Naive B cell (primary cell): ENCODE measurements around the gene CEP164. TPM values are rescaled to one million over a fixed set of nuclear protein-coding genes. Genes with fewer than 3 reads are reported as not detected.
"Not testable (repeated sequence)": the region's sequence is repeated elsewhere in the genome, so short reads cannot be mapped to it uniquely, and the experiment has no call there.

Experiments used
- ATAC-seq, 2 donors: fragments of 150-1000 bp; cut with Tn5 transposase; 2 replicates each; pipeline ENCODE4 v1.10.0; 2021; ENCODE audit warnings: low read depth in 2 of 2, mild to moderate bottlenecking in 2 of 2, moderate library complexity in 2 of 2
- DNase-seq: peaks from one replicate; pipeline ENCODE4 v3.0.0; 2022
- H3K27ac Mint-ChIP-seq, 6 donors: one replicate each; pipeline ENCODE4 v1.8.0; 2020 to 2022; ENCODE audit warnings: mild to moderate bottlenecking in 6 of 6, mixed read lengths in 6 of 6, moderate library complexity in 5 of 6, inconsistent platforms in 2 of 6
- H3K27me3 Mint-ChIP-seq, 3 donors: one replicate each; pipeline ENCODE4 v1.8.0; 2021 to 2022; ENCODE audit warnings: mixed read lengths in 3 of 3, mild to moderate bottlenecking in 1 of 3
- H3K36me3 Mint-ChIP-seq, 2 donors: one replicate each; pipeline ENCODE4 v1.8.0; 2020 to 2022; ENCODE audit warnings: mixed read lengths in 2 of 2, inconsistent platforms in 1 of 2, mild to moderate bottlenecking in 1 of 2
- H3K4me1 Mint-ChIP-seq, 3 donors: one replicate each; pipeline ENCODE4 v1.8.0; 2020 to 2022; ENCODE audit warnings: mixed read lengths in 3 of 3, inconsistent platforms in 1 of 3, mild to moderate bottlenecking in 1 of 3, moderate library complexity in 1 of 3
- H3K4me3 Mint-ChIP-seq, 8 donors: one replicate each; pipeline ENCODE4 v1.8.0; 2020 to 2022; ENCODE audit warnings: mild to moderate bottlenecking in 8 of 8, mixed read lengths in 8 of 8, moderate library complexity in 8 of 8, inconsistent platforms in 2 of 8
- H3K9me3 Mint-ChIP-seq, 7 donors: one replicate each; pipeline ENCODE4 v1.8.0; 2020 to 2022; ENCODE audit warnings: mixed read lengths in 7 of 7, mild to moderate bottlenecking in 5 of 7, inconsistent platforms in 2 of 7, moderate library complexity in 1 of 7
- polyA plus RNA-seq, 6 donors: library from polyadenylated mRNA; unstranded; fragments of 300-500 nt; fragmentation: Illumina TruSeq; gene quantifications; one replicate each; pipeline ENCODE4 v1.2.3, GENCODE V29; 2021; ENCODE audit warnings: low read depth in 6 of 6

Gene CEP164
- polyA plus RNA-seq, 6 donors from 2014 or later, result 4.7 to 24.4 (median 13.6) TPM

DNA sequence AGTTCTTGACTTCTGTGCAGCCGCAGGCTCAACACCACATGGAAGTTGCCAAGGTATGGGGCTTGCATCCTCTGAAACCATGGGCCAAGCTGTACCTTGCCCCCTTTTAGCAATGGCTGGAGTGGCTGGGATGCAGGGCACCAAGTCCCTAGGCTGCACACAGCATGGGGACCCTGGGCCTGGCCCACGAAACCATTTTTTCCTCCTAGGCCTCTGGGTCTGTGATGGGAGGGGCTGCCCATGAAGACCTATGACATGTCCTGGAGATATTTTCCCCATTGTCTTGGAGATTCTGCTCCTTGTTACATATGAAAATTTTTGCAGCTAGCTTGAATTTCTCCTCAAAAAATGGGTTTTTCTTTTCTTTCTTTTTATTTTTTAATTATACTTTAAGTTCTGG, 71.0 kb downstream of the CEP164 start:
- not testable (repeated sequence) for H3K27ac Mint-ChIP-seq, H3K4me3 Mint-ChIP-seq, DNase-seq, ATAC-seq, H3K27me3 Mint-ChIP-seq
- H3K36me3 Mint-ChIP-seq, result peaks cover 36 to 59% of the 10 kb centered on the region in 2 donors
- peaks cover 11 to 19% (median 18%) of the 10 kb centered on the region in 3 donors for H3K4me1 Mint-ChIP-seq
- peaks cover 0 to 24% (median 15%) of the 10 kb centered on the region in 7 donors for H3K9me3 Mint-ChIP-seq

DNA sequence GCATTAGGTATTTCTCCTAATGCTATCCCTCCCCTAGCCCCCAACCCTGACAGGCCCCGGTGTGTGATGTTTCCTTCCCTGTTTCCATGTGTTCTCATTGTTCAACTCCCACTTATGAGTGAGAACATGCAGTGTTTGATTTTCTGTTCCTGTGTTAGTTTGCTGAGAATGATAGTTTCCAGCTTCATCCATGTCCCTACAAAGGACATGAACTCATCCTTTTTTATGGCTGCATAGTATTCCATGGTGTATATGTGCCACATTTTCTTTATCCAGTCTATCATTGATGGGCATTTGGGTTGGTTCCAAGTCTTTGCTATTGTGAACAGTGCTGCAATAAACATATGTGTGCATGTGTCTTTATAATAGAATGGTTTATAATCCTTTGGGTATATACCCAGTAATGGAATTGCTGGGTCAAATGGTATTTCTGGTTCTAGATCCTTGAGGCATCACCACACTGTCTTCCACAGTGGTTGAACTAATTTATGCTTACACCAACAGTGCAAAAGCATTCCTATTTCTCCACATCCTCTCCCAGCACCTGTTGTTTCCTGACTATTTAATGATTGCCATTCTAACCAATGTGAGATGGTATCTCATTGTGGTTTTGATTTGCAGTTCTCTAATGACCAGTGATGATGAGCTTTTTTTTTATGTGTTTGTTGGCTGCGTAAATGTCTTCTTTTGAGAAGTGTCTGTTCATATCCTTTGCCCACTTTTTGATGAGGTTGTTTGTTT, 71.6 kb downstream of the CEP164 start:
- not testable (repeated sequence) for ATAC-seq, H3K27ac Mint-ChIP-seq, H3K27me3 Mint-ChIP-seq, DNase-seq, H3K4me3 Mint-ChIP-seq
- Mint-ChIP-seq H3K36me3 (peaks cover 43 to 66% of the 10 kb centered on the region in 2 donors), H3K4me1 (peaks cover 11 to 19% (median 18%) of the 10 kb centered on the region in 3 donors), H3K9me3 (peaks cover 0 to 24% (median 15%) of the 10 kb centered on the region in 7 donors)

DNA sequence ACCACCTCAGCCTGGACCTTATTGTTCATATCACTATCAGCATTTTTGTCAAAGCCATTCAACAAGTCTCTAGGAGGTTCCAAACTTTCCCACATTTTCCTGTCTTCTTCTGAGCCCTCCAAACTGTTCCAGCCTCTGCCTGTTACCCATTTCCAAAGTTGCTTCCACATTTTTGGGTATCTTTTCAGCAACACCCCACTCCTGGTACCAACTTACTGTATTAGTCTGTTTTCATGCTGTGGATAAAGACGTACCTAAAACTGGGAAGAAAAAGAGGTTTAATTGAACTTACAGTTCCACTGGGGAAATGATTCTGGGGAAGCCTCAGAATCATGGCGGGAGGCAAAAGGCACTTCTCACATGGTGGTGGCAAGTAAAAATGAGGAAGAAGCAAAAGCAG, 78.2 kb downstream of the CEP164 start:
- not testable (repeated sequence) for DNase-seq, H3K4me1 Mint-ChIP-seq, ATAC-seq, H3K27me3 Mint-ChIP-seq, H3K4me3 Mint-ChIP-seq
- Mint-ChIP-seq H3K36me3 (peaks cover 56 to 68% of the 10 kb centered on the region in 2 donors), H3K9me3 (peaks cover 8 to 16% (median 13%) of the 10 kb centered on the region in 7 donors), H3K27ac (peak overlapping the region in 1 of 6 donors; percentile 8)

DNA sequence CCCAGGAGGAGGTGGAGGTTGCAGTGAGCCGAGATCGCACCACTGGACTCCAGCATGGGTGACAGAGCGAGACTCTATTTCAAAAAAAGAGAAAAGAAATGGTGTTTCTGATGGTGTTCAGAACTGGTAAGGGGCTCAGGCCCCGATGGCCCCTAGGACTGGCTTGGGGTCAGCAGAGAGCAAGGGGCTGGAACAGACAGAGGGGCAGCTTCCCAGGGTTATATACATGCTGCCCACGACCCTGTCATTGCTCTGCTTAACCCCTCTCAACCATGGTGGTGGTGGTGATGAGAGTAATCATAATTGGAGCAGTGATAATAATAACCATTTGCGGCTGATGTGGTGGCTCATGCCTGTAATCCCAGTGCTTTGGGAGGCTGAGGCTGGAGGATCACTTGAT, 79.4 kb downstream of the CEP164 start:
- peaks cover 8 to 16% (median 13%) of the 10 kb centered on the region in 7 donors for H3K9me3 Mint-ChIP-seq
- H3K4me1 Mint-ChIP-seq, result no peaks in the 10 kb centered on the region
- DNase-seq (no peak), ATAC-seq (no peak)
- H3K27me3 Mint-ChIP-seq, result no peaks in the 10 kb centered on the region
- no peak overlapping the region for H3K27ac Mint-ChIP-seq
- H3K36me3 Mint-ChIP-seq, result peaks cover 56 to 72% of the 10 kb centered on the region in 2 donors
- H3K4me3 Mint-ChIP-seq, result no peak overlapping the region

DNA sequence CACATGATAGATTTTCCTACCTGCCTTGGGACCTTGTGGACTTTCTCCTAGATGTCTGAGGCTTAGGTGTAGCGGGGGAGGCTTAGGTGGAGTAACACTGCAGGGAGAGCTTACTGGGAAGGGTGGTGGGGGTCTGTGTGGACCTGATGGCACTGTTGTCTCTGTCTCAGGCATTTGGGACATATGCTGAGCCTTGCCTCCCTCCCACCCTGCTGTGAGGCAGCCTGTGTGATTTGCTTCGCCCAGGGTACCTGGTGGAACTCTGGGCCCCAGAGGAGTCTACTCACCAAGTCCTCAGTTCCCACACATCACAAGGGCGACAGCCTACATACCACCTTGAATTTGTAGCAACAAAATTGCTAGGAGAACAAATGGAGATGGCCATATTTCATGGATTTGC, 80.7 kb downstream of the CEP164 start:
- DNase-seq, result no peak
- no peak for ATAC-seq
- H3K27me3 Mint-ChIP-seq, result no peaks in the 10 kb centered on the region
- no peak overlapping the region for H3K4me3 Mint-ChIP-seq
- no peaks in the 10 kb centered on the region for H3K4me1 Mint-ChIP-seq
- H3K36me3 Mint-ChIP-seq, result peaks cover 49 to 66% of the 10 kb centered on the region in 2 donors
- peaks cover 8 to 16% (median 13%) of the 10 kb centered on the region in 7 donors for H3K9me3 Mint-ChIP-seq
- H3K27ac Mint-ChIP-seq, result peak overlapping the region in 1 of 6 donors; percentile 41

DNA sequence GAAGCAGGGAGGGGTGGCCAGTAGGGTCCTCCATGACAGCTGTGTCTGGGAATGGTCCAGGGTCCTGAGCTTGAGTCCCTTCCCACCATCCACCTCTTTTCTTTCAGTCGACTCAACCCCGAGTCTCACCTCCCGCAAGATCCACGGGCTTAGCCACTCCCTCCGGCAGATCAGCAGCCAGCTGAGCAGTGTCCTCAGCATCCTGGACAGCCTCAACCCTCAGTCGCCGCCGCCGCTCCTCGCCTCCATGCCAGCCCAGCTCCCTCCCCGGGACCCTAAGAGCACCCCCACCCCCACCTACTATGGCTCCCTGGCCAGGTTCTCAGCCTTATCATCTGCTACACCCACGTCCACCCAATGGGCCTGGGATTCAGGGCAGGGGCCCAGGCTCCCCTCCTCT, 81.9 kb downstream of the CEP164 start:
- no peaks in the 10 kb centered on the region for H3K4me1 Mint-ChIP-seq
- no peaks in the 10 kb centered on the region for H3K27me3 Mint-ChIP-seq
- peaks cover 42 to 57% of the 10 kb centered on the region in 2 donors for H3K36me3 Mint-ChIP-seq
- no peak for ATAC-seq
- peaks cover 8 to 16% (median 13%) of the 10 kb centered on the region in 7 donors for H3K9me3 Mint-ChIP-seq
- no peak overlapping the region for H3K4me3 Mint-ChIP-seq
- no peak for DNase-seq
- peak overlapping the region in 1 of 6 donors; percentile 15 for H3K27ac Mint-ChIP-seq

DNA sequence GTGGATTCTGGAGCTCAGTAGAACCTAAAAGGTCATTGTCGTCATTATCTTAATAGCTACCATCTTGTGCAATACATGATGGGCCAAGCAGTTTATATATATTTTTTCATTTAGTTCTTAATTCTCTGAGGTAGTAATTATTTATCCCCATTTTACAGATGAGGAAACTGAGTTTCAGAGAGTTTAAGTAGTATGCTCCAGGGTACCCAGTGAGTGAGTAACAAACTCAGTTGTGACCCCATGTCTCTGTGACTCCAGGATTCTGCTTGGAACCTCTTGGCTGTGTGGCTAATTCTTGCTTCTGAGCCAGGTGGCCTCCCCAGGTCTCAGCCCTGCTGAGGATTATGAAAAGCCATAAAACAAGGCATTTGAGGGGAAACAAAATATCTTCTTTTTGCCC, 82.6 kb downstream of the CEP164 start:
- no peaks in the 10 kb centered on the region for H3K4me1 Mint-ChIP-seq
- DNase-seq (no peak), ATAC-seq (no peak)
- peaks cover 36 to 54% of the 10 kb centered on the region in 2 donors for H3K36me3 Mint-ChIP-seq
- H3K27me3 Mint-ChIP-seq, result no peaks in the 10 kb centered on the region
- no peak overlapping the region for H3K4me3 Mint-ChIP-seq
- peaks cover 5 to 14% (median 13%) of the 10 kb centered on the region in 7 donors for H3K9me3 Mint-ChIP-seq
- peak overlapping the region in 1 of 6 donors; percentile 58 for H3K27ac Mint-ChIP-seq

DNA sequence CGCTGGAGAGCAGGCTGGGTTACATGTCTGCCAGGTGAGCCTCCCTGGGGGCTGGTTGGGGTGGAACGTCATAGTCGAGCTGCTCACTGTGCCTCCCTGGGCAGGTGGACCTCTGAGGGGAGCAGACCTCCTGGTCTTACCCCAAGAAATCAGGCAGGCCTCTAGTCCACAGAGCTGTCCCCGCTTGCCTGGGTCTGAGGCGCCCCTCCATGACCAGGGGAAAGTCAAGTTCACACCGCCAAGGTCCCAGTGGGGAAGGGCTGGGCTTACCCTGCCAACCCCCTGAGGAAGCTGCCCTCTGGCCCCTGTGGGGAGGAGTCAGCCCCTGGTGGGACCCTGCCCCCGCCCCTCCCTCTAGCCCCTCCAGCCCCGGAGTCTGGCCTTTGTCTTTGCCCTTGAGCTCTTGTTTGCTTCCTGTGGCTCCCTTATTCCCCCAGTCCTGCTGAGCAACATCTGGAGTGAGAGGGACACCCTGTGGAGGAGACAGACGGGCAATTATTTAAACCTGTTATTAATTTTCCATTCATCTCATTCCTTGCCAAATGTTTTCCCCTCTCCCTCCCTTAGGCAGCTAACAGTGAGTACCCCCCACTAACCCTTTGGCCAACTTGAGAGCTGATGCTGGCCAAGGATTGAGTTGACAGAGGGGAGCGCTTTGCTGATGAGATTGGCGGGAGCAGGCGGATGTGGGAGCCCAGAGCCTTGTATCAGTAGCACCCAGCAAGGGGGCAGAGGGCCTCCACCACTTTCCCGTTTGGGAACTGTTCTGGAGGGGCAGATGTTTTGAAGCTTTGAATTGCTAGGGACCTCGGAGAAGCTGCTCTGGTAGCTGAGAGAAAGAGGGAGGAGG, 83.4 kb downstream of the CEP164 start:
- Mint-ChIP-seq H3K27me3 (no peaks in the 10 kb centered on the region), H3K4me3 (no peak overlapping the region), H3K36me3 (peaks cover 28 to 46% of the 10 kb centered on the region in 2 donors), H3K4me1 (no peaks in the 10 kb centered on the region), H3K27ac (no peak overlapping the region), H3K9me3 (peaks cover under 1 to 5% (median 5%) of the 10 kb centered on the region in 7 donors)
- DNase-seq, result no peak
- ATAC-seq, result no peak

DNA sequence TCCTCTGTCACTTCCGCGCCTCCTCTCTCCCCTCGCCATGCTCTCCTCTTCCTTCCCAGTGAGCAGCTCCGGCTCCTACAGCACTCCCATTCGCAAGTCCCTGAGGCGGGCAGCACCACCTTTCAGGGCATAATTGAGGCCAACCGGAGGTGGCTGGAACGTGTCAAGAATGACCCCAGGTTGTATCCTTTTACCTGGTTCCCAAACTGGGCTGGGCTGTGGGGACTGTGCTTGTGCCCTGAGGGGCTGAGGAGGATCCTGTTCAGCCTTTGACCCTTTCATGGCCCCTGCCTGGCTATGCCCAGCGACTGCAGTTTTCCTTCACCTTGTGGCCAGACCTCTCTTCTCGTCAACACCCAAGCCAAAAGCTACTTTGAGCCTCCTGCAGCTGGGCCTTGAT, 84.1 kb downstream of the CEP164 start:
- Mint-ChIP-seq H3K4me1 (no peaks in the 10 kb centered on the region), H3K9me3 (peaks cover 0 to 3% (median 0%) of the 10 kb centered on the region in 7 donors), H3K36me3 (peaks cover 23 to 43% of the 10 kb centered on the region in 2 donors), H3K27ac (no peak overlapping the region), H3K27me3 (no peaks in the 10 kb centered on the region), H3K4me3 (no peak overlapping the region)
- ATAC-seq, result no peak
- DNase-seq, result no peak

DNA sequence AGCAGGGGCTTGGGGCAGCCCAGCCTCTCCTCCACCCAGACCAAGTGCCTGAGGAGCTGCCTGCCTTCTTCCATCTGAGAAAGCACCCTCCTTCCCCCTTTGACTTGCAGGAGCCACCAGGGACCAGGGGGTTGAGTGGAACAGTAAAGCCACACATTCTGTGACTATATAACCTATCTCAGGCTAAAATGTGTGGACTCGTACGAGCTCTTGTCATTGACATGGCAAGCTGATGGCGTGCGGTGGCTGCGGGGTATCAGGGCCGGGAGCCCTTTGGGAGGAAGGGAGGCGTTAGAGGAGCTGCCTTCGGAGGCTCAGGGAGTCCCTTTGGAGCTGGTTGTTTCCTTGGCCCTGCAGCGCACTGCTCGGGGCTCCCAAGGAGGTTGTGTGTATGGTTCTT, 84.5 kb downstream of the CEP164 start:
- H3K4me1 Mint-ChIP-seq, result no peaks in the 10 kb centered on the region
- DNase-seq, result no peak
- no peaks in the 10 kb centered on the region for H3K27me3 Mint-ChIP-seq
- H3K4me3 Mint-ChIP-seq, result no peak overlapping the region
- H3K27ac Mint-ChIP-seq, result peak overlapping the region in 1 of 6 donors; percentile 33
- ATAC-seq, result no peak
- H3K36me3 Mint-ChIP-seq, result peaks cover 23 to 43% of the 10 kb centered on the region in 2 donors
- peaks cover 0 to 3% (median 0%) of the 10 kb centered on the region in 7 donors for H3K9me3 Mint-ChIP-seq

DNA sequence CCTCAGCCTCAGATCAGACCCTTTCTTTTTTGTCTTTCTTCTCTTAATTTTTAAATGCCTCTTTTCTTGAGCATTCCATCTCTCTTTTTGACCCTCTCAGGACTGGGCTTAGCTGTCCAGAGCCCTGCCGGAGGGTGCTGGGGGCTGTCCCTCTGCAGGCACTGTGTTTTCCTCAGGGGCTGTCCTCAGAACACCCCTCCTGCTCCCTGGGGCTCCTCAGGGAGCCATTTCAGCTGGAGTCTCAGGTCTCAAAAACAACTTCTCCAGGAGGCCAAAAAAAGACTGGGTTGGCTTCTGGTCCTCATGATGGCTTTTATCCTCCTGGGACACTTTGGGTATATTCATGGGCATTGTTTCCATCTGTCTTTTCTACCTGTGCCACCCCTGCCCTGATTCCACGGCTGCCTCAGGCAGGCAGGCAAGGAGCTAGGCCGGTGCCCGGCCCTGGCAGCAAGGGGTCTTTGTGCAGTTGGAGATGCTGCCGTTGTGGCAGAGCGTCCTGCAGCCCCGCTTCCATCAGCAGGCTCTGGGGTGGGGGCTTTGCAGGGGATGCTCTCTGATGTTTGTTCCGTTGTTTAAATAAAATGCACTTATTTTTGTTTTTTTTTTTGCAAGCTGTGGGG, 85.1 kb downstream of the CEP164 start:
- no peak for ATAC-seq
- H3K36me3 Mint-ChIP-seq, result peaks cover 21 to 40% of the 10 kb centered on the region in 2 donors
- H3K27ac Mint-ChIP-seq, result no peak overlapping the region
- DNase-seq, result no peak
- no peak overlapping the region for H3K4me3 Mint-ChIP-seq
- no peaks in the 10 kb centered on the region for H3K27me3 Mint-ChIP-seq
- H3K4me1 Mint-ChIP-seq, result no peaks in the 10 kb centered on the region
- peaks cover 0 to 3% (median 0%) of the 10 kb centered on the region in 7 donors for H3K9me3 Mint-ChIP-seq

DNA sequence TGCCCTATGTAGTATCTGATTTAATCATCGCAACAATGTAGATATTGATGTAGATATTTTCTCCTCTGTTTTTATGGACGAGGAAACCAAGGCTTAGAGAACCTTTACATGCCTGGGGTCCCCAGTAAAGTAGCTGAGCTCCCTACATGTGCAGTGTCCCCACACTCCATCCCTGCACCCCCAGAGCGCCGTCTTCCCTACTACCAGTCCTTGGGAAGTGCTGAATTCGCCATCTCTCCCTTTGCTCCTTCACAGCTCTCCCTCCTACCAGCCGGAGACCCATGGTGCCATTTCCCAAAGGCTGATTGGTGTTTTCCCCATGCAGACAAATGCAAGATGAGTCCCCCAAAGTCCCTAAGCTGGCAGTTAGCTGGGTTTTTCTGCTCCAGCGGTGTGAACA, 86.0 kb downstream of the CEP164 start:
- Mint-ChIP-seq H3K4me3 (no peak overlapping the region), H3K9me3 (peaks cover 0 to 3% (median 0%) of the 10 kb centered on the region in 7 donors), H3K36me3 (peaks cover 14 to 32% of the 10 kb centered on the region in 2 donors), H3K4me1 (no peaks in the 10 kb centered on the region), H3K27ac (peak overlapping the region in 1 of 6 donors; percentile 39), H3K27me3 (no peaks in the 10 kb centered on the region)
- DNase-seq, result no peak
- ATAC-seq, result no peak

DNA sequence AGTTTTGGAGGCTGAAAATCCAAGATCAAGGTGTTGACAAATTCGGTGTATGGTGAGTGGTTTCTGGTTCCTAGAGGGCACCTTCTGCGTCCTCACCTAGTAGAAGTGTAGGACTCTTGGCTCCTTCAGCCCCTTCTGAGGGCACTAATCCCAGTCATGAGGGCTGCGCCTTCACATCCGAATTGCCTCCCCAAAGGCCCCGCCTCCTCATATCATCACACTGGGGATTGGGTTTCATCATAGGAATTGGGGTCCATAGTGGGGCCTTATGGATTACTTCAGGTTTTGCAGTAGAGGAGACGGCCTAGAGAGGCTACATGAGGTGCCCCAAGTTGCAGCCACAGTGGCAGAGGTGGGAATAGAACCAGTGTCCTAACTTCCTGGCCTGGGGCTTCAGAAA, 87.1 kb downstream of the CEP164 start:
- no peak overlapping the region for H3K4me3 Mint-ChIP-seq
- peak overlapping the region in 2 of 6 donors; percentile 57 to 72 for H3K27ac Mint-ChIP-seq
- ATAC-seq, result no peak
- DNase-seq, result no peak
- H3K36me3 Mint-ChIP-seq, result peaks cover 13 to 23% of the 10 kb centered on the region in 2 donors
- peaks cover 0 to 3% (median 0%) of the 10 kb centered on the region in 7 donors for H3K9me3 Mint-ChIP-seq
- no peaks in the 10 kb centered on the region for H3K27me3 Mint-ChIP-seq
- H3K4me1 Mint-ChIP-seq, result no peaks in the 10 kb centered on the region
